Panc1 (cell line): ENCODE measurements around the gene CIP2A.

Experiments
- CTCF ChIP-seq: fragments of 450-650 bp; IDR thresholded peaks from 2 replicates; pipeline ENCODE4 v1.5.1; 2017; ENCODE audit warnings: mild to moderate bottlenecking
- POLR2AphosphoS5 ChIP-seq: IDR thresholded peaks from 2 replicates; pipeline ENCODE4 v1.6.1; 2012; ENCODE audit warnings: mild to moderate bottlenecking, low read depth, low read length, moderate library complexity
- REST ChIP-seq, 2 experiments: IDR thresholded peaks; 2 replicates each; pipeline ENCODE4 v1.6.1; 2011 to 2012; ENCODE audit warnings: low read depth in 2 of 2, control low read depth in 1 of 2, low read length in 1 of 2, mild to moderate bottlenecking in 1 of 2, moderate library complexity in 1 of 2; ENCODE audit not compliant: insufficient read depth in 1 of 2
- TCF7L2 ChIP-seq: IDR thresholded peaks from 2 replicates; pipeline ENCODE4 v1.6.1; 2011; ENCODE audit warnings: mild to moderate bottlenecking, low read depth, low read length, inconsistent platforms

- TF ChIP-seq REST (IDR thresholded peaks at IDR 0.05; ENCODE audit: insufficient read depth in 1 of 2, low read depth in 2 of 2, low read length in 1 of 2) (no peak), CTCF (no peak), POLR2AphosphoS5 (no peak), TCF7L2 (no peak)
Measured at GRCh38 chr3:108588601-108589000, 637 bp downstream of the CIP2A start.
